GM19397 (cell line): ENCODE results near the gene MDK.
A peak's percentile ranks its signal among the peaks of the same experiment; 100 is the strongest.

Experiments
- ATAC-seq: cut with Tn5 transposase; IDR thresholded peaks from one replicate; pipeline ENCODE4 v1.9.1; 2021; ENCODE audit warnings: mild to moderate bottlenecking, moderate library complexity; ENCODE audit not compliant: unreplicated experiment

The MDK gene

GRCh38 chr11:46347637-46348311 is 33.7 kb upstream of the MDK start:
- ATAC-seq: peak; percentile 8

GRCh38 chr11:46348566-46349401 is 32.7 kb upstream of the MDK start:
- ATAC-seq: no peak

- no peak for ATAC-seq
These were observed 30.8 kb upstream of the MDK start for GRCh38 chr11:46350695-46351094.

- ATAC-seq: no peak
These were observed 30.3 kb upstream of the MDK start for GRCh38 chr11:46351148-46351547.

GRCh38 chr11:46351606-46352005 is 29.9 kb upstream of the MDK start:
- no peak for ATAC-seq

GRCh38 chr11:46352063-46352841 is 29.2 kb upstream of the MDK start:
- no peak for ATAC-seq

GRCh38 chr11:46353698-46354097 is 27.8 kb upstream of the MDK start:
- ATAC-seq: no peak

- ATAC-seq: no peak
These were observed 24.5 kb upstream of the MDK start for GRCh38 chr11:46356924-46357482.

GRCh38 chr11:46357483-46357936 is 24.0 kb upstream of the MDK start:
- ATAC-seq: no peak

- ATAC-seq: no peak
These were observed 21.5 kb upstream of the MDK start for GRCh38 chr11:46359953-46360352.

GRCh38 chr11:46360878-46361277 is 20.6 kb upstream of the MDK start:
- peak; percentile 7 for ATAC-seq

- ATAC-seq: peak; percentile 79
These were observed 19.9 kb upstream of the MDK start for GRCh38 chr11:46361283-46362155.

GRCh38 chr11:46362156-46363030 is 19.1 kb upstream of the MDK start:
- ATAC-seq: no peak

- ATAC-seq: no peak
These were observed 18.4 kb upstream of the MDK start for GRCh38 chr11:46363031-46363407.

- ATAC-seq: no peak
These were observed 17.9 kb upstream of the MDK start for GRCh38 chr11:46363455-46364005.

GRCh38 chr11:46364056-46364455 is 17.4 kb upstream of the MDK start:
- ATAC-seq: no peak

- no peak for ATAC-seq
These were observed 16.7 kb upstream of the MDK start for GRCh38 chr11:46364791-46365190.

- no peak for ATAC-seq
These were observed 15.2 kb upstream of the MDK start for GRCh38 chr11:46366260-46366659.

GRCh38 chr11:46366661-46367161 is 14.8 kb upstream of the MDK start:
- no peak for ATAC-seq
